NB4 (cell line): ENCODE results near the gene TSC1.

Experiments
- POLR2A ChIP-seq: IDR thresholded peaks from 2 replicates; pipeline ENCODE4 v1.6.1; 2011; ENCODE audit warnings: mild to moderate bottlenecking; ENCODE audit not compliant: insufficient read length; ENCODE audit errors: extremely low read depth
- TF ChIP-seq, protein P1 (sequence below): IDR thresholded peaks from one replicate; pipeline ENCODE4 v1.5.1; 2012; ENCODE audit warnings: low read depth, low read length

DNA sequence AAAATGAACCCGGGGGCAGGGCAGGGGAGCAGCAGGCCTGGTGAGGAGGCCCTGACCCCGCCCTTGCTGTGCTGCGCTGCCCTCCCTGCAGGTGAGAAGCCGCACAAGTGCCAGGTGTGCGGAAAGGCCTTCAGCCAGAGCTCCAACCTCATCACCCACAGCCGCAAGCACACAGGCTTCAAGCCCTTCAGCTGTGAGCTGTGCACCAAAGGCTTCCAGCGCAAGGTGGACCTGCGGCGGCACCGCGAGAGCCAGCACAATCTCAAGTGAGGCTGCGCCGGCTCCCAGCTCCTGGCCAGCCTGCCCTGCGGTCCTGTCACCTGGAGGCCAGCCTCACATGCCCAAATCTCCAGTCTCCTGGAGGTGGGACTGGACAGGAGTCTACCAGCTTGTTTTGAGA, 46.4 kb upstream of the TSC1 start:
- TF ChIP-seq, protein P1, sequence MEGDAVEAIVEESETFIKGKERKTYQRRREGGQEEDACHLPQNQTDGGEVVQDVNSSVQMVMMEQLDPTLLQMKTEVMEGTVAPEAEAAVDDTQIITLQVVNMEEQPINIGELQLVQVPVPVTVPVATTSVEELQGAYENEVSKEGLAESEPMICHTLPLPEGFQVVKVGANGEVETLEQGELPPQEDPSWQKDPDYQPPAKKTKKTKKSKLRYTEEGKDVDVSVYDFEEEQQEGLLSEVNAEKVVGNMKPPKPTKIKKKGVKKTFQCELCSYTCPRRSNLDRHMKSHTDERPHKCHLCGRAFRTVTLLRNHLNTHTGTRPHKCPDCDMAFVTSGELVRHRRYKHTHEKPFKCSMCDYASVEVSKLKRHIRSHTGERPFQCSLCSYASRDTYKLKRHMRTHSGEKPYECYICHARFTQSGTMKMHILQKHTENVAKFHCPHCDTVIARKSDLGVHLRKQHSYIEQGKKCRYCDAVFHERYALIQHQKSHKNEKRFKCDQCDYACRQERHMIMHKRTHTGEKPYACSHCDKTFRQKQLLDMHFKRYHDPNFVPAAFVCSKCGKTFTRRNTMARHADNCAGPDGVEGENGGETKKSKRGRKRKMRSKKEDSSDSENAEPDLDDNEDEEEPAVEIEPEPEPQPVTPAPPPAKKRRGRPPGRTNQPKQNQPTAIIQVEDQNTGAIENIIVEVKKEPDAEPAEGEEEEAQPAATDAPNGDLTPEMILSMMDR = no peak
- TF ChIP-seq POLR2A = no peak
